Measurements from ENCODE around the gene AP3S2.

DNA sequence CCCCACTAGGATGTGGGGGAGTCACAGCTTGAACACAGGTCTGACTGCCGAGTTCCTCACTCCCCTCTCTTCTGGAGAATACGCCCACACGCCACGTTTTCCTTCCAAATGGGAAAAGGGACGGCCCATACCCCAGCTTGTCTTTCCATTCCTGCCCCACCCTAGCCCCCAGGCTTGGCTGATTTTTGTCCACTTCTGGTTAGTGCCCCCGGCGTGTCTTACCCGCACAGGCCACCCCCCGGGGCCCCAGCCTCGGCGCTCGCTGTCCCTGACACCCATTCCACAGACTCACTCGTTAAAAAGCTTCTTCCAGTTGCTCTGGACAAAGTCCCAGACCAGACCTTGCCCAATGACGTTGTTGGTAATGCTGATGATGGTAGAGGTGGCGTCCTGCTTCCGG is 103.1 kb downstream of the AP3S2 start:
- TF ChIP-seq CDX4 (CRISPR knock-in tag; IDR thresholded peaks at IDR 0.05; ENCODE audit: borderline replicate concordance), result no peak
- TF ChIP-seq ZNF416 (CRISPR knock-in tag; IDR thresholded peaks at IDR 0.05), result no peak
- no peak for TF ChIP-seq ATF3 (CRISPR knock-in tag; conservative IDR thresholded peaks at IDR 0.05)
- TF ChIP-seq, protein P1, sequence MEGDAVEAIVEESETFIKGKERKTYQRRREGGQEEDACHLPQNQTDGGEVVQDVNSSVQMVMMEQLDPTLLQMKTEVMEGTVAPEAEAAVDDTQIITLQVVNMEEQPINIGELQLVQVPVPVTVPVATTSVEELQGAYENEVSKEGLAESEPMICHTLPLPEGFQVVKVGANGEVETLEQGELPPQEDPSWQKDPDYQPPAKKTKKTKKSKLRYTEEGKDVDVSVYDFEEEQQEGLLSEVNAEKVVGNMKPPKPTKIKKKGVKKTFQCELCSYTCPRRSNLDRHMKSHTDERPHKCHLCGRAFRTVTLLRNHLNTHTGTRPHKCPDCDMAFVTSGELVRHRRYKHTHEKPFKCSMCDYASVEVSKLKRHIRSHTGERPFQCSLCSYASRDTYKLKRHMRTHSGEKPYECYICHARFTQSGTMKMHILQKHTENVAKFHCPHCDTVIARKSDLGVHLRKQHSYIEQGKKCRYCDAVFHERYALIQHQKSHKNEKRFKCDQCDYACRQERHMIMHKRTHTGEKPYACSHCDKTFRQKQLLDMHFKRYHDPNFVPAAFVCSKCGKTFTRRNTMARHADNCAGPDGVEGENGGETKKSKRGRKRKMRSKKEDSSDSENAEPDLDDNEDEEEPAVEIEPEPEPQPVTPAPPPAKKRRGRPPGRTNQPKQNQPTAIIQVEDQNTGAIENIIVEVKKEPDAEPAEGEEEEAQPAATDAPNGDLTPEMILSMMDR (IDR thresholded peaks at IDR 0.05), result no peak
